NB4 (cell line): ENCODE results near the gene KBTBD3.

Experiments
- CTCF ChIP-seq: IDR thresholded peaks from one replicate; pipeline ENCODE4 v1.5.1; 2012; ENCODE audit warnings: low read depth, low read length
- MAX ChIP-seq: IDR thresholded peaks from 2 replicates; pipeline ENCODE4 v1.6.1; 2011; ENCODE audit warnings: low read depth, low read length
- MYC ChIP-seq: IDR thresholded peaks from 2 replicates; pipeline ENCODE4 v1.6.1; 2011; ENCODE audit warnings: low read depth, low read length
- POLR2A ChIP-seq: IDR thresholded peaks from 2 replicates; pipeline ENCODE4 v1.6.1; 2011; ENCODE audit warnings: mild to moderate bottlenecking; ENCODE audit not compliant: insufficient read length; ENCODE audit errors: extremely low read depth

GRCh38 chr11:106077609-106078455, 685 bp upstream of the KBTBD3 start, which contains the start of gene AASDHPPT:
- TF ChIP-seq CTCF (no peak), MAX (peak; percentile 72), POLR2A (peak; percentile 87), MYC (peak; percentile 88)
